Measurements from ENCODE around the gene DHRSX. TPM values are rescaled to one million over a fixed set of nuclear protein-coding genes. Genes with fewer than 3 reads are reported as not detected.

DHRSX gene
- polyA plus RNA-seq (2011; rRNA removed) (56.3 and 71.6 TPM in 2 replicates), polyA plus RNA-seq (2017; fragmentation: RNase III; extraction: RNeasy Plus Mini Kit Qiagen cat#74134 plus additional on column Dnase treatment) (26.2 to 32.1 TPM (median 29.7 TPM) in 3 replicates), polyA minus RNA-seq (2011; rRNA and poly(A)+ RNA removed) (56.4 and 62.1 TPM in 2 replicates)
- 59.4 and 59.7 TPM in 2 replicates for polyA plus RNA-seq (2012; cell fraction: cytosol; rRNA removed)
- 43.1 and 45.8 TPM in 2 replicates for polyA plus RNA-seq (2012; cell fraction: nucleus; rRNA removed)

- TF ChIP-seq JUNB (IDR thresholded peaks at IDR 0.05) (no peak), CTCF (IDR thresholded peaks at IDR 0.05) (no peak), NR3C1 (IDR thresholded peaks at IDR 0.05) (no peak), CHD2 (IDR thresholded peaks at IDR 0.05; ENCODE audit: low read length, partially characterized antibody) (no peak), BCL3 (IDR thresholded peaks at IDR 0.05) (peak; percentile 63; the same call in 2 of the 3 replicates), HOXA7 (CRISPR knock-in tag; IDR thresholded peaks at IDR 0.05) (no peak), ESRRA (IDR thresholded peaks at IDR 0.05; ENCODE audit: borderline replicate concordance, low read length) (no peak), BHLHE40 (IDR thresholded peaks at IDR 0.05; ENCODE audit: low read depth, low read length) (no peak), HEYL (CRISPR knock-in tag; IDR thresholded peaks at IDR 0.05) (no peak), HOXB13 (CRISPR knock-in tag; IDR thresholded peaks at IDR 0.05; ENCODE audit: low read depth) (no peak), MYC (IDR thresholded peaks at IDR 0.05; ENCODE audit: borderline replicate concordance, low read length) (no peak), ZC3H11A (IDR thresholded peaks at IDR 0.05) (no peak), EHMT2 (IDR thresholded peaks at IDR 0.05; ENCODE audit: low read depth) (no peak), MAX (IDR thresholded peaks at IDR 0.05) (no peak), FOXS1 (CRISPR knock-in tag; IDR thresholded peaks at IDR 0.05) (no peak), HOXB5 (CRISPR knock-in tag; IDR thresholded peaks at IDR 0.05) (no peak), HDAC2 (IDR thresholded peaks at IDR 0.05) (no peak), NPAS2 (CRISPR knock-in tag; IDR thresholded peaks at IDR 0.05; ENCODE audit: borderline replicate concordance) (no peak), REST (IDR thresholded peaks at IDR 0.05) (no peak), FOSL2 (IDR thresholded peaks at IDR 0.05) (no peak), FOSL2 (CRISPR knock-in tag; IDR thresholded peaks at IDR 0.05) (no peak), ATOH8 (CRISPR knock-in tag; IDR thresholded peaks at IDR 0.05; ENCODE audit: low read depth) (no peak), PBX3 (IDR thresholded peaks at IDR 0.05) (no peak), HES2 (IDR thresholded peaks at IDR 0.05) (no peak), RAD21 (conservative IDR thresholded peaks at IDR 0.05 in 1 of 2, IDR thresholded peaks at IDR 0.05 in 1 of 2) (no peak), POLR2A (IDR thresholded peaks at IDR 0.05; ENCODE audit: low read length) (peak; percentile 74), GATA3 (IDR thresholded peaks at IDR 0.05; ENCODE audit: borderline replicate concordance) (no peak), JUN (IDR thresholded peaks at IDR 0.05) (peak in 1 of 2 experiments; percentile 89; a peak in 3 of 5 replicates)
- ChIA-PET POLR2A (no interaction called here), CTCF (no interaction called here)
- DNase-seq (ENCODE audit: low read depth in 1 of 2, low spot score in 1 of 2): peak; percentile 37 to 40
- H3K27ac ChIP-seq: peak within 1 kb of the TSS; percentile 96 to 100
- peak within 1 kb of the TSS; percentile 85 for H3K4me3 ChIP-seq
- peaks cover 45% of the 10 kb centered on the region for H3K4me1 ChIP-seq
- FAIRE-seq: no peak
- peak; percentile 43 to 63 for ATAC-seq
- 19% methylated on average over 6 of the region's 57 CpGs for WGBS (ENCODE audit: missing lambda C conversion rate)
- H3K4me2 ChIP-seq: peak within 1 kb of the TSS; percentile 81
- H3K9me3 ChIP-seq: no peaks in the 10 kb centered on the region
Measured at GRCh38 chrX:2500803-2501558, at the start of gene DHRSX, which contains the start of gene ZBED1. Gene DHRSX, minus strand, starts transcription at chrX:2500976. Its CDS starts 51 bp downstream, at chrX:2500925. Gene ZBED1, minus strand, starts transcription at chrX:2500976. Its CDS starts 10,257 bp downstream, at chrX:2490719.

Measured in A549 (cell line).